HG03457 (cell line): ENCODE data around the gene MAPKAP1.
"Not testable (repeated sequence)": the region's sequence is repeated elsewhere in the genome, so short reads cannot be mapped to it uniquely, and the experiment has no call there.

Experiments used
- ATAC-seq: cut with Tn5 transposase; IDR thresholded peaks from one replicate; pipeline ENCODE4 v1.9.1; 2021; ENCODE audit warnings: moderate number of reproducible peaks; ENCODE audit not compliant: unreplicated experiment

The MAPKAP1 gene

GRCh38 chr9:125568621-125569020, 138.4 kb downstream of the MAPKAP1 start:
- ATAC-seq = no peak

DNA sequence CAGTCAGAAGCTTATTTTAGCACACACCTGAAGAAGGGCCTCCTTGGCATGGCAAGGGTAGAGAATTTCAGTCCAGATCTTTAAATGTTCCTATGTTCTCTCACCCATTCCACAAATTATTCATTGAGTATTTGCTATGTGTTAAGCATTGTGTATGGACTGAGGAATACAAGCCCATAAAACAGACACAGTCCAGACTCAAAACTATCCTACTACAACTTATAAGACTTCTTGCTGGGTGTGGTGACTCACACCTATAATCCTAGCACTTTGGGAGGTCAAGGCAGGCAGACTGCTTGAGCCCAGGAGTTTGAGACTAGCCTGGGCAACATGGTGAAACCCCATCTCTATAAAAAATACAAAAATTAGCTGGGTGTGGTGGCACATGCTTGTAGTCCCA, 141.0 kb downstream of the MAPKAP1 start:
- ATAC-seq = not testable (repeated sequence)

DNA sequence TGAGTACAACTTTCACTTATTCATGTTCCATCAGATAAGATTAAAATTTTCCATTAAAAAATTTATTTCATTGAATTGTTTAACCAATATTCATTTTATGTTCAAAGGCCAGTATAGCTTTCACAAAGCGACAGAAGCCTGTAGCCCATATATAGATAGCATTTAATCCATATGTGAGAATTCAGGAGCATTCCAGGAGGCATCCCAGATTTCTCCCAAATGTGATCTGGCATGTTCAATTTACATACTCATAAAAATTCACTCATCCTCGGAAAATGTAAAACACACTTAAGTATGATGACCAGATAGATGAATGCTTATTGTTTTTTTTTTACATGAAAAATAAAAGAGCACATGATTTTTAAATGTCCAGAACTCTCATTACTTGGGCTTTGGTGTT, 141.9 kb downstream of the MAPKAP1 start:
- no peak for ATAC-seq

DNA sequence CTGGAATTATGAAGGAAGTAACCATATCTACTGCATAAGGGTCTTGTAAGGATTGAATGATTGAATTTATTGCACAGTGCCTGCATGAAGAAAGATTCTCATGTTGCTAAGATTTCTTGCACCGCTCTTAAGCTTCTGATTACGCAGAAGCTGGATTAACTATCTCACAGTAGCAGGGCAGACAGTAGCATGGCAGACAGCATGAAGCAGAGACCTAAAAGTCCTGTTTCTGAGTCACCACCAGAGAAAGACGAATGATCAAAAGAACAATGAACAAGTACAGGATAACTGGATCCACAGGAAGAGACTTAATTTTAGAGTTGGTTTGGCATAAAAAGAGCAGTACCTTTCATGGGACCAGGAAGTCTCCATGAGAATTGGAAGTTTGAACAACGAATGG, 142.4 kb downstream of the MAPKAP1 start:
- ATAC-seq = no peak

DNA sequence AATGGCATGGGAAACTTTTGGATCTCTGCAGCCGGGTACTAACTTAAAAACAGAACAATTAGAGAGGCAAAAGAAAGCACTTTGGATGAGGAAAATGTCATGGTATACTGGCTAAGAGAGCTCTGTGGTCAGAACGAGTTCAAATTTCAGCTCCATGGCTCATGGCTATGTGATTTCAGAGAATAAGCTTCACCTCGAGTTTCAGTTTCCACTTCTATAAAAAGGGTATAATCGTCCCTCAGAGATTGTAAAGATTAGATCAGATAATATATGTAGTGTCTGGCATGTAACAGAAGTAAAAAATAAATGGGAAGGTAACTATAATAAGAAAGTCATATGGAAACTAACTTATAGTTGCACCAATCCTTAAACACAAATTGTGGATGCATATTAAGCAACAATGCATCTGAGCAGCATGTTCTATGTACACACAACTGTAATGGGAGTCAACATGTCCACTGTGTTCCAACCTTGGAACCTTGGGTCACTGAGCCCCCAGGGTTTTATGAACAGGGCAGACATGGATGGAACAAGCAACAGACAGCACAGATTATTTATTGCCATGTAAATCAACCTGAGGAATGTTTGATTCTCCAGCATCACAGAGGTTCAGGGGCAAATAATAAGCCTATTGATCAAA, 145.4 kb downstream of the MAPKAP1 start:
- no peak for ATAC-seq

GRCh38 chr9:125559894-125560293, 147.1 kb downstream of the MAPKAP1 start:
- no peak for ATAC-seq

DNA sequence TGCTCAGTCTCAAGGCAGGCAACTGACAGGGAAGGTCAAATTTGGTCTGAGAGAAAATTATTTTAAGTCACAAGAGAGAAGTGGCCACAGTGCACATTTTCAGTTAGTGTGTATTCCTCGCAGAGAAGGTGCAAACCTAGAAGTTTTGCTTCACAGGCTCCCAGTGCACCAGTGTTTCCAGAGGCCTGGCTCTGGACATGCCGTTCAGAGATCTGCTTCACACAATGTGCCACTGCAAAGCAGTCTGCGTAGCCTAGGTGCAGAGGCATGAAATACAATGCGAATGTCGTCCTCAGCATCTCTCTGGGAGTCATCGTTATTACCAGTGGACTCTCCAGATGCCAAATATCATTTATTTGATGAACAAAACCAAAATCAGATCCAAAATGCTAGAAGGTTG, 147.8 kb downstream of the MAPKAP1 start:
- ATAC-seq = no peak

DNA sequence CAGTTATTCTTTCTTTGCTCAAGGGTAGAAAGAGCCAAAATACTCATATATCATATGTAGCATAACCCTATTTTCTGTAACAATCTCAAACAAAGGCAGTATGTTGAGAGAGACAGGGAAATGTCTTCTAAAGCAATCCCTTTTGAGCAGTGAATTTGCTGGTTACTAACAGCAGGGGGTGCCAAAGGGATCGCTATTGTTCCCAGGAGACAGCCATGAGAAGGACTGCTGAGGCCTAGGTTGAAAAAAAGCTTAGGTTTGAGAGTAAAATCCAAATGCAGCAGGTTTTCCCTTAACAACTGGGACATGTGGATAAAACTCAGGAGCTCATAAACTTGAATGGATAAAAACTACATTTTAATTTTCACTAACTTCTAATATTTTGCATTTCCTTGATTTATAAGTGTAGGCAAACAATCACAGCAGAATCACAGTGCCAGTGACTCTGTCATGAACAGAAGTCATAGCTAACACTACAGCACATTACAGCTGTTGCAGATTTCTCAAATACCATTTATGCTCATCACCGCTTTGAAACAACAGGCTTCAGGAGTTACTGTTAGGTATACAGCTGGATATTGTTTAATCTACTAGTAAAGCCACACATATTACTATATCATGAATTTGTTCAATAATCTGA, 148.4 kb downstream of the MAPKAP1 start:
- ATAC-seq = no peak

GRCh38 chr9:125556046-125556721, 150.8 kb downstream of the MAPKAP1 start:
- no peak for ATAC-seq

GRCh38 chr9:125554726-125555125, 152.3 kb downstream of the MAPKAP1 start:
- no peak for ATAC-seq

DNA sequence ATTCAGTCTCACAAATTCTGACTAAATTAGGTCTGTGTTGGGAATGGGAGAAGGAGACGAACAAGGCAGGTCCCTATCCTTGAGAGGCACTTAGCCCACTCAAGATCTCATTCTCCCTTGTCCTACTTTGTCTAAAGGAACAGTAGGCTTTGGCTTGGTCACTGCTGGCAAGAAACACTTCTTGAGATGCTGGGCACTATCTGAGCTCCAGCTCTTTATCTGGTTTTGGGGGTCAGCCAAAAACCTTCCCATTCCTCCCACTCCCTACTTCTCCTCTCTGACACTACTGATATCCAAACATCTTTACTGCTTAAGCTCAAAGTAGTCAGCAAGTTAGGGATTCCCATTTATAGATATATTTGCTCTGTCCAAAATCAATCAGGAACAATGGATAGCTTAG, 155.2 kb downstream of the MAPKAP1 start:
- no peak for ATAC-seq

DNA sequence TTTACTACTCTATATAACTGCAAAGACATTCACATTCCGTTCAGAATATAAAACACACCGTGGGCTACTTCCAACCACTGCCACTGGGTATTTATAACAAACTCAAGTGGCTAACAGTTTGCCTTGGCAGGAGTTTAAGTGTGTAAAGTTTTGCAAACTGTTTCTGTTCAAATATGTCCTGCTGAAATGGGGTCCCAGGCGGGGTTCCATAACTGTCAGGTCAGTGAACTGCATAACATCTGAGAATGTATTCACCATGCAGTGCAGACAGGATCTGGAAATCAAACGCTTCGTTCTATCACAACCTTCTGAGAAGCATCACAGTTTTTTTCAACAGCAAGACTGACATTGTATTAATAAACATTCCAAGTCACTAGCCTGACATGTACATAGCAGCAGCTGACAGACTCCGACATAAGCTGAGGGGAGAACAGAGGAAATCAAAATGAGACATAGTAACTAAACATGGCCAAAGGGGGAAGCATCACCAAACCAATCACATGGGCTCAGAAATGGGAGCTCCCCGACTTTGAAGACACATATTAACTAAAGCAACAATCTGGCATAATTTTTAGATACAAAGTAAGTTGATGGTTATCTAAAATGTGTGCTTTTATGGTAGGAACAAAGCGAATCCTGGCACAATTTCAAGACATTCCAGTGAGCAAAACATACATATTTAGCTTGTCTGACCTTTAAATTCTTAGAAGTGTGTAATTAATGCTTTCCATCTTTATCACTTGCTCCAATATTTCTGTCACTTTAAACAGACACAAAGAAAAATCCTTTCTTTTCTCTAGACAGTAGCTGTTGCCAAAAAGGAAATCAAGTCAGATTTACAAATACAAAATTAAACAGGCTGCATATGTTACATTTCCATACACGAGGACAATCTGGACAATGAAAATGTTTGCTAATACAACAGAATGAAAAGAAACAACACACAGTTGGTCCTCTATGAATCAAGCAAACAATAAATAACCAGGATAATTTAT, 156.8 kb downstream of the MAPKAP1 start:
- no peak for ATAC-seq

GRCh38 chr9:125549465-125549871, 157.5 kb downstream of the MAPKAP1 start:
- ATAC-seq = no peak

DNA sequence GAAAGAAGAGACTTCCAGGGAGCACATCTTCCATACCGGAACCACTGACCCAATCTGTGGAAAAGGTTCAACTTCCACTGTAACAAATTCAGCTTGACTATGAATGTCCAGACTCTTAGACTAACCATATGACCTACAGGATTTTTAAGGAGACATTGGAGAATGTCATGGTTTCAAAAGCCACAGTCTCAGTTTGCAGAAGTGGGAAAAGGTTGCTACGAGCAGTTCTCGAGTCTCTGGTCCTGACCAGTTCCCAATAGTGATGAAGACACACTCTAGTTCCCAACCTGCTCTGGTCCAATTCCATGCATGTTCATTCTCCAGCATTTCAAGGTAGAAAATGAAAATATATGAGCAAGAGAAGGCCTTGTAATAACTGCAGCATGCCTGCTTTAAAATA, 158.0 kb downstream of the MAPKAP1 start:
- no peak for ATAC-seq

DNA sequence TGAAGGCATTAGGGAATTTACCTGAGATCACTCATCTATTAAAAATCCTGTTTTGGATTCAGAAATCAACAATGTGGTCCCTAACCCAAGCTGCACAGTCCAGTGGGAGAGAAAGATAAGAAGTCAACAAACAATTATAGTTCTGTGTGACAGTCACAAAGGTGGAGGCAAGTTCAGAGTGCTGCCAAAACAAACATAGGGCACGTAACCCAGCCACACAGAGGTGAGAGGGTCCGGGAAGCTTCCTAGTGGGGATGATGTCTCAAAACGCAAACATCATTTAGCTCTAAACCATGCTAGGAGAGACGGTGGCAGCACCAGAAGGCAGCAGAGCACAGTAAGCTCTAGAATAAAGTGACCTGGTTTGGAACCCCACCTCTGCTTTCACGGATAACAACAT, 158.9 kb downstream of the MAPKAP1 start:
- no peak for ATAC-seq

GRCh38 chr9:125547368-125547767, 159.6 kb downstream of the MAPKAP1 start:
- ATAC-seq = no peak

DNA sequence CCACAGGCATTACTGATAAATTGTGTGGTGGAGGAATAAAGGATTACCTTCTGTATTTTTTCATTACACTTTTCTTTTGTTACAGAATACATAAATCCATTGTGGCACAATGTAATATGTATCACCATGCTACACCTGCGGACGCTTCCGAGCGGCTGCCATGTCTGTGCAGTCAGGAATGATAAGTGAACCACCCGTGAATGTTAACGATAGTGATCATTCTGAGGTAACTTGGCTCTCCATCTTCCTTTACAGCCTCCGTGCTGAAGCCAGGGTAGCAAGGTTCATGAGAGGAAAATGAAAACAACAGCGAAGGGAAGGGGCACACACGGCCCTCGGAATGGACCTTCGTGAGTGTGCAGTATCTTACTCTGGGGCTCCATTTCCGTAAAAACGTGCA, 161.2 kb downstream of the MAPKAP1 start:
- ATAC-seq = no peak

DNA sequence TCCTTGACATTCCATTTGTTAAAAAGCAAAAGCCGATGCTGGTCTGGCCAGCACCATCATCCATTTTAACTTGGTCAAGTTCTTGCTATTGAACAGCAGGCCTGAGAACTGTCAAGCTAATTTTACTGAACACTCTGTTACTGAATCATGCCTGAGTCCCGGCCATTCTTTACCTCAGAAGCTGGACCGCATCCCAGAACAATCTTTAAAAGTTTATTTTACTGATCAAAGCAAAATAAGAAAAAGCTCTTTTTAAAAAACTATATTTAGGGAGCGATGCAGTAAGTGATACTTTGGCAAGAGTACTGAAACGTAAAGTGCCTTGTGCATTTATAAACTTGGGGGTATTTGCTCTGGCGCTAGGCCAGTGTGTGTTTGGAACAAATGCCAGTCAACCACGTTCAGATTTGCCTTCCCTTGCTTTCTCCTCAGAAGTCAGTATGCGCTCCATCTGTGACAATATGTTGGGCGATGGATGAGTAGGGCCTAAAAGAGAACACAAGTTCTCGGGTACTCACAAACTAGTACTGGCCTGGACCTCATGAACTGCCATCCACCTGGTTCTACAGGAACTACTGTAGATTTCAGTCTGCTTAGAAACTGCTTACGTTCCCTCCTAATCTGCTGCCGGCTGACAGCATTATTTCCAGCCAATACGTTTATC, 161.9 kb downstream of the MAPKAP1 start:
- ATAC-seq = no peak

- no peak for ATAC-seq
Measured at GRCh38 chr9:125544484-125544883, 162.5 kb downstream of the MAPKAP1 start.

DNA sequence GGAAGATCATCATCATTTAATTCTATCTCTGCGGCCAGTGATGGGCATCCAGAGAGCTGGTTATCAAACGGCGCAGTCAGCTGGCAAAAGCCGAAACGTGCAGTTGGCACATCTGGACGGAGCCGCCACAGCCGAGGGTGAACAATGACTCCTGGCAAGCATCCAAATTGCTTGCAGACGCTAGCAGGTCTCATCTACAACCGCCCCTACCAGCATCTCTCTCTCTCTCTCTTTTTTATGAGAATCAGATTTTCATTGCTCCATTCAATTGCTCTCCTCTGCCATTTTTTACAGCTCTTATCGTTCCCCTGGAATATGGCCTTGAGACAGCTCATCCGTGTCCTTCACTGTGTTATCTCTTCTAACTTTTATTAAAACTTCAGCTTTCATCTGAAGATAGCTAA, 165.2 kb downstream of the MAPKAP1 start:
- ATAC-seq = no peak

DNA sequence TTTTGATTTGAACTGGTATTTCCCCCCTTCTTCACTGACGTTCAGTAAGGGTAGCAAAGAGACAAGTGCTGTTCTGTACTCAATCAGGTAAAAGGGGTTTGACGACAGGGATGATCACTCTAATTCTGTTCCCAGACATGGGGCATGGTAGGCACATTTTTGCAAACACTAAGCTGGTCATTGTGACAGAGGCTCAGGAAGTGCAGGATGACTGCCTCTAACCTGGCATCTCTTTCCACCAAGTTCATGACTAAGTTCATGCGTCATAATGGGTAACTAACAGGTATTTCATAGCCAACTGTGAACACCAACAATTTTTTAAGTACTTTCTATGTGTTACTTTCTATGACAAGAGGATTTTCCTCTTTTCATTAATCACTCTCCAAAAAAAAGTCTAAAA, 166.5 kb downstream of the MAPKAP1 start:
- no peak for ATAC-seq
